PFSK-1 (cell line): ENCODE results near the gene CCND2.

Experiments used
- FOXP2 ChIP-seq: optimal IDR thresholded peaks from 2 replicates; pipeline ENCODE3; 2011; ENCODE audit warnings: borderline replicate concordance, control low read depth, inconsistent platforms; ENCODE audit not compliant: insufficient read depth; ENCODE audit errors: extremely low read length, extremely low read depth
- POLR2AphosphoS5 ChIP-seq: IDR thresholded peaks from 2 replicates; pipeline ENCODE4 v1.6.1; 2012; ENCODE audit warnings: low read depth, mild to moderate bottlenecking, control low read depth, low read length, moderate library complexity
- REST ChIP-seq, 2 experiments: IDR thresholded peaks; 2 replicates each; pipeline versions ENCODE4 v1.6.1 to v1.8.0; 2011 to 2012; ENCODE audit warnings: low read depth in 2 of 2, low read length in 2 of 2, control low read depth in 1 of 2, inconsistent platforms in 1 of 2, mild to moderate bottlenecking in 1 of 2, moderate library complexity in 1 of 2; ENCODE audit not compliant: insufficient read depth in 1 of 2
- SIN3A ChIP-seq: IDR thresholded peaks from 2 replicates; pipeline ENCODE4 v1.6.1; 2012; ENCODE audit warnings: mild to moderate bottlenecking, low read length, moderate library complexity, borderline replicate concordance; ENCODE audit not compliant: insufficient read depth
- TAF1 ChIP-seq: IDR thresholded peaks from 2 replicates; pipeline ENCODE4 v1.6.1; 2012; ENCODE audit warnings: low read length, control low read depth, borderline replicate concordance; ENCODE audit not compliant: insufficient read depth

The CCND2 gene

GRCh38 chr12:4308334-4308950, 34.9 kb downstream of the CCND2 start:
- no peak for TF ChIP-seq TAF1
- TF ChIP-seq POLR2AphosphoS5 = no peak
- no peak for TF ChIP-seq REST (IDR thresholded peaks at IDR 0.05; ENCODE audit: insufficient read depth in 1 of 2, low read depth in 2 of 2, low read length in 2 of 2)
- no peak for TF ChIP-seq FOXP2
- no peak for TF ChIP-seq SIN3A

- no peak for TF ChIP-seq REST (IDR thresholded peaks at IDR 0.05; ENCODE audit: insufficient read depth in 1 of 2, low read depth in 2 of 2, low read length in 2 of 2)
- TF ChIP-seq SIN3A = no peak
- no peak for TF ChIP-seq FOXP2
- no peak for TF ChIP-seq TAF1
- no peak for TF ChIP-seq POLR2AphosphoS5
These were observed 38.2 kb downstream of the CCND2 start for GRCh38 chr12:4311776-4312175.

DNA sequence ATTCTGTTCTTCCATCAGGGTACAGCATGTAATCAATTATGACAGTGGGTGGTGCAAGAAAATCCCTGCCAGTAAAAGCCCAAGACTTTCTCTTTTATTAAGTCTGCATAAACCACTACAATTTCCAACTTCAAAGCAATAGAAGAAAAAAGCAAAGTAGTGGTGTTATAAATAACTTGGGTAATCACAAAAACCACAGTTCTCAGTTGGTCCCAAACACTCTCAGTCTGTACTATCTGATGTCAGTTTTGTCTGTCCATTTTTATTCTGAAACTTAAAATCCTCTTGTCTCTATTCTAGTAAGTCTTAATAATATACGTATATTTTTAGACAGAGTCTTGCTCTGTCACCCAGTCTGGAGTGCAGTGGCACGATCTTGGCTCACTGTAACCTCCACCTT, 38.7 kb downstream of the CCND2 start:
- TF ChIP-seq FOXP2 (no peak), REST (IDR thresholded peaks at IDR 0.05; ENCODE audit: insufficient read depth in 1 of 2, low read depth in 2 of 2, low read length in 2 of 2) (no peak), TAF1 (no peak), POLR2AphosphoS5 (no peak), SIN3A (no peak)

DNA sequence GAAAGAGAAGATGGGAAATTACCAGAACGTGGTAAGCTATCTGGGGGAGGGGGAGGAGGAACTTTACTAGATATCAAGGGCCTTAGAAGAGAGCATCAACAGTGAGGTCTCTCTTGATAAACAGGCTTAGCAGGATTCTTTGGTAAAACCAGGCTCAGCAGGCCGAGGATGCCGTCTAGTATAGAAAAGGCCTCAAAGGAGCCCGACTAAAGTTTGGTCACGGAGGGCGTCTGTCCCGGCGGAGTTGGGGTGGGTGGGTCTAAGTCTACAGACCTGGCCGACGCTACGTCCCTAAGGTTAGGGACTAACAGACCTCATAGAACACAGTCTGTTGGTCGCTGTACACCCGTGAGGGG, 46.9 kb downstream of the CCND2 start:
- no peak for TF ChIP-seq FOXP2
- TF ChIP-seq REST (IDR thresholded peaks at IDR 0.05; ENCODE audit: insufficient read depth in 1 of 2, low read depth in 2 of 2, low read length in 2 of 2) = 0 out of 4 replicates have a peak, but pooled peaks of 1 of the 2 experiments have one; percentile 51

DNA sequence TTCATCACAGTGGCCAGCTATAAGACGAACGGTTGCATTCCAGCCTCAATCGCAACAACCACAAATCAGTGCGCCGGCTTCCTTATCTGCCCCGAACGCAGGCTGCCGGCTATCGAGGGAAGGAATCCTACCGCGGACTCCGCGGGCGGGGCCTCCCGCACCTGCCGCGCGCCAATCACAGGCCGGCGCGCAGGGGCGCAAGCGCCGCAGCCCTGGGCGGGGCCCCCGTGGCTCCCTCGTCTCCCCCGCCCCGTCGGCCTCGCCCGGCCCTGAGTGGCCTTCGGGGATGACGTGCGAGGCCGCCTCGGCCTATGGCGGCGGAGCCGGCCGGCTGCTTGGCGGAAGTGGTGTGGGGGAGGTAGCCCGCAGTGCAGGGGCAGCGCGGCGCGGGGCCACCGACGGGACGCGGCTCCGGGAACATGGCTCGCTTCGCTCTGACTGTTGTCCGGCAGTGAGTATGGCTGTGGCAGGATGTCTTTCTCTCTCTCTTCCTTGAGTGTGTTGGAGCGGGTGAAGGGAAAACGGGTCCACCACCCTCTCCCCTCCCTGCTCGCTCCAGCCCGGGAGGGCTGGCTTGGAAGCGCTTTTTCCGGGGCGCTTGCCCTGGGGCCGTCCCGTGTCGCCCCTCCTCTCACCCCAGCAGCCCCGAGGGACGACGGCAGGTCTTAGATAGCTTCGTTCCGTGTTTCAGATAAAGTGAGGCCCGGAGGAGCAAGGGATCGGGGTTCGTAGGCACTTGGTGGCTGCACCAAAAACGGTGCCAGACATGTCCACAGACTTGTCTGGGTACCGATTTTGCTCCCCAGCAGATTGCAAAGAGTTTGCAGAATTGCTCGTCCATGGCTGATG, 47.5 kb downstream of the CCND2 start, which contains the start of gene TIGAR:
TSS of gene TIGAR (plus strand) at position 361 of the 849 bp plus-strand sequence. CDS start at position 420, 59 bp downstream.
- peak; percentile 96 for TF ChIP-seq FOXP2
- peak; percentile 84; the same call in 1 of the 2 replicates for TF ChIP-seq TAF1
- TF ChIP-seq SIN3A = peak; percentile 79; the same call in 1 of the 2 replicates
- peak in 1 of 2 experiments; percentile 32; a peak in 2 of 4 replicates for TF ChIP-seq REST (IDR thresholded peaks at IDR 0.05; ENCODE audit: insufficient read depth in 1 of 2, low read depth in 2 of 2, low read length in 2 of 2)
- TF ChIP-seq POLR2AphosphoS5 = peak; percentile 81
